Esophagus muscularis mucosa (tissue), 4 donors: Measurements from ENCODE around the gene RNASEL.

Experiments used
- CTCF ChIP-seq, 3 experiments: fragments of 200-600 bp in 2 of 3; fragments of 450-650 bp in 1 of 3; sonication (generic) in 2 of 3; IDR thresholded peaks; one replicate each; pipeline ENCODE4 v1.5.1; 2017 to 2019; ENCODE audit warnings: antibody characterized with exemption in 3 of 3, mild to moderate bottlenecking in 2 of 3, moderate library complexity in 1 of 3
- EP300 ChIP-seq: sonication (generic); formaldehyde crosslinking; IDR thresholded peaks from one replicate; pipeline ENCODE4 v1.6.1; 2017; ENCODE audit warnings: antibody characterized with exemption
- POLR2A ChIP-seq: fragments of 450-650 bp; IDR thresholded peaks from one replicate; pipeline ENCODE4 v1.6.1; 2017; ENCODE audit warnings: antibody characterized with exemption, moderate library complexity, mild to moderate bottlenecking, low read depth

GRCh38 chr1:182568647-182569284, 20.3 kb downstream of the RNASEL start:
- TF ChIP-seq POLR2A, result no peak
- no peak for TF ChIP-seq CTCF (IDR thresholded peaks at IDR 0.05)
- no peak for TF ChIP-seq EP300
